HS-5 (cell line): ENCODE results near the gene LRRK1.

Source experiments
- DNase-seq: peaks from one replicate; pipeline ENCODE4 v3.0.0-alpha.2; 2012; ENCODE audit warnings: low read depth

The LRRK1 gene

GRCh38 chr15:100909989-100910955 is 8.9 kb upstream of the LRRK1 start:
- no peak for DNase-seq

- no peak for DNase-seq
These were observed 8.1 kb upstream of the LRRK1 start for GRCh38 chr15:100911086-100911485.

GRCh38 chr15:100913961-100914360 is 5.2 kb upstream of the LRRK1 start:
- DNase-seq, result no peak

GRCh38 chr15:100914876-100915275 is 4.3 kb upstream of the LRRK1 start:
- no peak for DNase-seq

- peak; percentile 50 for DNase-seq
These were observed 995 bp upstream of the LRRK1 start for GRCh38 chr15:100918034-100918689.

- peak; percentile 13 for DNase-seq
These were observed 586 bp downstream of the LRRK1 start for GRCh38 chr15:100919481-100920405.

- DNase-seq, result no peak
These were observed 1.5 kb downstream of the LRRK1 start for GRCh38 chr15:100920516-100921135.

GRCh38 chr15:100922192-100923040 is 3.3 kb downstream of the LRRK1 start:
- DNase-seq, result no peak

- DNase-seq, result no peak
These were observed 3.9 kb downstream of the LRRK1 start for GRCh38 chr15:100923076-100923475.

GRCh38 chr15:100923902-100924301 is 4.7 kb downstream of the LRRK1 start:
- DNase-seq, result no peak

- DNase-seq, result no peak
These were observed 5.3 kb downstream of the LRRK1 start for GRCh38 chr15:100924436-100924835.

GRCh38 chr15:100925480-100925879 is 6.3 kb downstream of the LRRK1 start:
- no peak for DNase-seq

- DNase-seq, result no peak
These were observed 7.1 kb downstream of the LRRK1 start for GRCh38 chr15:100926258-100926657.

- no peak for DNase-seq
These were observed 8.0 kb downstream of the LRRK1 start for GRCh38 chr15:100926971-100927756.

GRCh38 chr15:100928632-100929280 is 9.6 kb downstream of the LRRK1 start:
- DNase-seq, result no peak

GRCh38 chr15:100929641-100930042 is 10.5 kb downstream of the LRRK1 start:
- DNase-seq, result no peak

- DNase-seq, result no peak
These were observed 11.2 kb downstream of the LRRK1 start for GRCh38 chr15:100930306-100930848.

- no peak for DNase-seq
These were observed 12.2 kb downstream of the LRRK1 start for GRCh38 chr15:100931143-100931890.
